Testis (tissue), 2 donors: Measurements from ENCODE around the gene ISL1.

ENCODE experiments used
- POLR2A ChIP-seq: fragments of 450-650 bp; IDR thresholded peaks from one replicate; pipeline ENCODE4 v1.6.1; 2017; ENCODE audit warnings: antibody characterized with exemption, mild to moderate bottlenecking, moderate library complexity
- TF ChIP-seq, protein P1 (sequence below), 3 experiments: fragments of 450-650 bp in 2 of 3; fragments of 200-600 bp in 1 of 3; sonication (generic) in 1 of 3; IDR thresholded peaks; one replicate each; pipeline ENCODE4 v1.5.1; 2016 to 2019; ENCODE audit warnings: antibody characterized with exemption in 3 of 3, mild to moderate bottlenecking in 2 of 3, moderate library complexity in 1 of 3

DNA sequence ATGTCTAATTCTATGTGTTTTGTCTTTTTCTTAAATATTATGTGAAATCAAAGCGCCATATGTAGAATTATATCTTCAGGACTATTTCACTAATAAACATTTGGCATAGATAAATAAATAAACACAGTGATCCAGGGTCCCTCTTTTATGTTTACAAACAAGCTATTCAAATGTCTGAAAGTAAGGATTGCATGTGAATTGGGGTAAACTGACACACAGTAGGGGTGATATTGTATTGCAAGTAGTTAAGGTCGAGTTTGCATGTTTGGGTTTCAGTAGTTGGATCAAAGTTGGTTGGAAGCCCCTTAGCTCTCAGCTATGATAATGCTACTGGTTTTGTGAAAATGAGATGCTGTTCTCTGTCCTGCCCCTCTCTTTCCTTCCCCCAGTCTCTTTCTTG, 11.4 kb downstream of the ISL1 start:
- TF ChIP-seq, protein P1, sequence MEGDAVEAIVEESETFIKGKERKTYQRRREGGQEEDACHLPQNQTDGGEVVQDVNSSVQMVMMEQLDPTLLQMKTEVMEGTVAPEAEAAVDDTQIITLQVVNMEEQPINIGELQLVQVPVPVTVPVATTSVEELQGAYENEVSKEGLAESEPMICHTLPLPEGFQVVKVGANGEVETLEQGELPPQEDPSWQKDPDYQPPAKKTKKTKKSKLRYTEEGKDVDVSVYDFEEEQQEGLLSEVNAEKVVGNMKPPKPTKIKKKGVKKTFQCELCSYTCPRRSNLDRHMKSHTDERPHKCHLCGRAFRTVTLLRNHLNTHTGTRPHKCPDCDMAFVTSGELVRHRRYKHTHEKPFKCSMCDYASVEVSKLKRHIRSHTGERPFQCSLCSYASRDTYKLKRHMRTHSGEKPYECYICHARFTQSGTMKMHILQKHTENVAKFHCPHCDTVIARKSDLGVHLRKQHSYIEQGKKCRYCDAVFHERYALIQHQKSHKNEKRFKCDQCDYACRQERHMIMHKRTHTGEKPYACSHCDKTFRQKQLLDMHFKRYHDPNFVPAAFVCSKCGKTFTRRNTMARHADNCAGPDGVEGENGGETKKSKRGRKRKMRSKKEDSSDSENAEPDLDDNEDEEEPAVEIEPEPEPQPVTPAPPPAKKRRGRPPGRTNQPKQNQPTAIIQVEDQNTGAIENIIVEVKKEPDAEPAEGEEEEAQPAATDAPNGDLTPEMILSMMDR (IDR thresholded peaks at IDR 0.05) = no peak
- no peak for TF ChIP-seq POLR2A
